Transverse colon (tissue), 4 donors: ENCODE measurements around the gene MINDY4B. TPM values are rescaled to one million over a fixed set of nuclear protein-coding genes. Genes with fewer than 3 reads are reported as not detected.
"Not testable (repeated sequence)": the region's sequence is repeated elsewhere in the genome, so short reads cannot be mapped to it uniquely, and the experiment has no call there.

ENCODE experiments used
- DNase-seq: peaks from one replicate; pipeline ENCODE4 v3.0.0-alpha.2; 2019
- H3K27ac ChIP-seq, 4 donors: fragments of 200-600 bp; sonication (generic); 2 replicates each; pipeline ENCODE4 v1.5.1; 2016 to 2018; ENCODE audit warnings: inconsistent platforms in 4 of 4
- H3K27me3 ChIP-seq: fragments of 200-600 bp; sonication (generic); 2 replicates; pipeline ENCODE4 v1.5.1; 2017; ENCODE audit warnings: inconsistent platforms
- H3K36me3 ChIP-seq, 4 donors: fragments of 200-600 bp; sonication (generic); 2 replicates each; pipeline ENCODE4 v1.5.1; 2017 to 2019; ENCODE audit warnings: inconsistent platforms in 4 of 4
- H3K4me1 ChIP-seq, 4 donors: fragments of 200-600 bp; sonication (generic); 2 replicates each; pipeline ENCODE4 v1.5.1; 2017 to 2020; ENCODE audit warnings: inconsistent platforms in 4 of 4
- H3K4me3 ChIP-seq, 4 donors: fragments of 200-600 bp; sonication (generic); 1 replicate in 1 of 4; 2 replicates in 3 of 4; pipeline versions ENCODE4 v1.5.1 to v1.6.1; 2017 to 2019; ENCODE audit warnings: inconsistent platforms in 4 of 4
- H3K9me3 ChIP-seq, 2 donors: fragments of 200-600 bp; sonication (generic); 2 replicates each; pipeline ENCODE4 v1.5.1; 2017 to 2019; ENCODE audit warnings: inconsistent platforms in 2 of 2
- CTCF ChIP-seq, 5 experiments: fragments of 200-600 bp in 3 of 5; fragments of 450-650 bp in 2 of 5; sonication (generic) in 3 of 5; IDR thresholded peaks; 1 replicate in 2 of 5; 2 replicates in 3 of 5; pipeline ENCODE4 v1.5.1; 2016 to 2017; ENCODE audit warnings: antibody characterized with exemption in 5 of 5, inconsistent platforms in 3 of 5, mild to moderate bottlenecking in 2 of 5, moderate library complexity in 1 of 5
- EP300 ChIP-seq: sonication (generic); formaldehyde crosslinking; IDR thresholded peaks from one replicate; pipeline ENCODE4 v1.6.1; 2017; ENCODE audit warnings: antibody characterized with exemption, low read depth
- POLR2A ChIP-seq: fragments of 450-650 bp; IDR thresholded peaks from one replicate; pipeline ENCODE4 v1.6.1; 2016; ENCODE audit warnings: antibody characterized with exemption, mild to moderate bottlenecking, moderate library complexity
- POLR2AphosphoS5 ChIP-seq, 3 donors: sonication (generic); formaldehyde crosslinking; IDR thresholded peaks; one replicate each; pipeline ENCODE4 v1.6.1; 2016; ENCODE audit warnings: antibody characterized with exemption in 3 of 3
- WGBS, 2 donors: methylation state at CpG; one replicate each; pipeline ENCODE4 v1.1.5; 2018; ENCODE audit warnings: low coverage in 1 of 2; 5-methylcytosine and 5-hydroxymethylcytosine counted together
- in situ Hi-C, 4 donors: fragments of 200-750 bp; cut with MboI; loops; one replicate each; pipeline versions ENCODE4 v1.15.0 to v1.15.1; 2017; ENCODE audit warnings: low sequenced_read_pairs in 3 of 4, low pct_ligation_motif_present in 1 of 4, low pct_unique_long_range_greater_than_20kb in 1 of 4
- intact Hi-C: fragments of 100-400 bp; cut with DNase I; formaldehyde crosslinking; loops from one replicate; pipeline ENCODE4 v1.15.1; 2023; ENCODE audit warnings: low total_unique reads
- total RNA-seq, 4 donors: library from RNA; depleted of rRNA; stranded (reverse); fragments of >200 nt; gene quantifications; one replicate each; pipeline ENCODE4 v1.1.0, GENCODE V29; 2016

The MINDY4B gene
- total RNA-seq, 4 donors from 2014 or later: not detected

- intact Hi-C loops: no loop called here
- in situ Hi-C loops: loop anchor here in 3 of 4 donors (10.0 to 25.0 kb wide), 3 partner anchors 77 to 325 kb away; partner anchors contain the start of genes EIF2A (in 2 of the 3), SERP1 (in 2 of the 3) and ERICH6 (in 1 of the 3)
Measured at GRCh38 chr3:150861851-150862250, 43.4 kb downstream of the MINDY4B start.

GRCh38 chr3:150857936-150858335, 47.3 kb downstream of the MINDY4B start:
- H3K4me3 ChIP-seq, H3K4me1 ChIP-seq, DNase-seq, intact Hi-C loops, H3K9me3 ChIP-seq, H3K36me3 ChIP-seq, H3K27me3 ChIP-seq, H3K27ac ChIP-seq: not testable (repeated sequence)
- WGBS, 2 donors: 93 to 100% methylated on average over 2 to 8 of the region's 8 CpGs
- in situ Hi-C loops: loop anchor here in 3 of 4 donors (25.0 kb wide), 2 partner anchors 146 to 321 kb away; partner anchors contain the start of genes EIF2A (in 2 of the 3), SERP1 (in 2 of the 3) and ERICH6 (in 1 of the 3)

More at GRCh38 chr3:150861851-150862250, 43.4 kb downstream of the MINDY4B start:
- H3K36me3 ChIP-seq: no peaks in the 10 kb centered on the region
- no peak overlapping the region for H3K27ac ChIP-seq
- H3K9me3 ChIP-seq: no peaks in the 10 kb centered on the region
- WGBS, 2 donors: 78 to 80% methylated on average over 1 to 2 of the region's 2 CpGs
- no peak overlapping the region for H3K4me3 ChIP-seq
- no peaks in the 10 kb centered on the region for H3K4me1 ChIP-seq
- H3K27me3 ChIP-seq: no peaks in the 10 kb centered on the region
- TF ChIP-seq CTCF (IDR thresholded peaks at IDR 0.05): no peak
- TF ChIP-seq EP300: no peak
- TF ChIP-seq POLR2A: no peak
- no peak for TF ChIP-seq POLR2AphosphoS5 (IDR thresholded peaks at IDR 0.05)
- DNase-seq: no peak

DNA sequence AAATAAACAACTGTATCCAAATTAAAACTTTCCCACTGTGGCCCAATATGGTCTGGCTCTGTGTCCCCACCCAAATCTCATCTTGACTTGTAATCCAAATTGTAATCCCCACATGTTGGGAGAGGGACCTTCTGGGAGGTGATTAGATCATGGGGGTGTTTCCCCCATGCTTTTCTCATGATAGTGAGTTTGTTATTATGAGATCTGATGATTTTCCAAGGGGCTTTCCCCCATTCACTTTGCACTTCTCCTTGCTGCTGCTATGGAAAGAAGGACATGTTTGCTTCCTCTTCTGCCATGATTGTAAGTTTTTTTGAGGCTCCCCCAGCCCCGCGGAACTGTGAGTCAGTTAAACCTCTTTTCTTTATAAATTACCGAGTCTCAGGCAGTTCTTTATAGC, 55.0 kb downstream of the MINDY4B start:
- Histone ChIP-seq H3K27ac (no peak overlapping the region), H3K27me3 (no peaks in the 10 kb centered on the region), H3K4me1 (no peaks in the 10 kb centered on the region), H3K4me3 (no peak overlapping the region), H3K36me3 (no peaks in the 10 kb centered on the region), H3K9me3 (peaks cover 9 to 11% of the 10 kb centered on the region in 2 donors)
- intact Hi-C loops (no loop called here), in situ Hi-C loops (loop anchor here in 3 of 4 donors (25.0 kb wide), 2 partner anchors 138 to 313 kb away; partner anchors contain the start of genes EIF2A (in 2 of the 3), SERP1 (in 2 of the 3) and ERICH6 (in 1 of the 3))
- TF ChIP-seq CTCF (IDR thresholded peaks at IDR 0.05) (no peak), POLR2A (no peak), POLR2AphosphoS5 (IDR thresholded peaks at IDR 0.05) (no peak), EP300 (no peak)
- 82 to 100% methylated on average over 1 to 3 of the region's 3 CpGs for WGBS, 2 donors
- DNase-seq: no peak

GRCh38 chr3:150848864-150849263, 56.4 kb downstream of the MINDY4B start:
- no peaks in the 10 kb centered on the region for H3K36me3 ChIP-seq
- no peak for TF ChIP-seq POLR2AphosphoS5 (IDR thresholded peaks at IDR 0.05)
- TF ChIP-seq POLR2A: no peak
- no peak for TF ChIP-seq CTCF (IDR thresholded peaks at IDR 0.05)
- TF ChIP-seq EP300: no peak
- DNase-seq: no peak
- in situ Hi-C loops (no loop called here), intact Hi-C loops (no loop called here)
- H3K27me3 ChIP-seq: no peaks in the 10 kb centered on the region
- H3K4me1 ChIP-seq: peaks cover 0 to 9% (median 3%) of the 10 kb centered on the region in 4 donors
- no peak overlapping the region for H3K27ac ChIP-seq
- H3K9me3 ChIP-seq: peaks cover 9 to 11% of the 10 kb centered on the region in 2 donors
- 80 to 81% methylated on average over 1 of the region's 1 CpG for WGBS, 2 donors
- no peak overlapping the region for H3K4me3 ChIP-seq

- 97 to 100% methylated on average over 1 of the region's 1 CpG for WGBS, 2 donors
- TF ChIP-seq EP300: no peak
- TF ChIP-seq POLR2AphosphoS5 (IDR thresholded peaks at IDR 0.05): no peak
- no peak for TF ChIP-seq POLR2A
- no peak for TF ChIP-seq CTCF (IDR thresholded peaks at IDR 0.05)
- in situ Hi-C loops: no loop called here
- Histone ChIP-seq H3K27me3 (no peaks in the 10 kb centered on the region), H3K4me3 (no peak overlapping the region), H3K36me3 (no peaks in the 10 kb centered on the region), H3K9me3 (peaks cover 9 to 11% of the 10 kb centered on the region in 2 donors), H3K4me1 (peaks cover 0 to 21% (median 6%) of the 10 kb centered on the region in 4 donors), H3K27ac (no peak overlapping the region)
- intact Hi-C loops: no loop called here
- DNase-seq: no peak
Measured at GRCh38 chr3:150847433-150847832, 57.8 kb downstream of the MINDY4B start.
